Ecto neural progenitor cell (in vitro differentiated cells): ENCODE results near the gene TARP.
"Not testable (repeated sequence)": the region's sequence is repeated elsewhere in the genome, so short reads cannot be mapped to it uniquely, and the experiment has no call there.

Experiments used
- DNase-seq: peaks from one replicate; pipeline ENCODE4 v3.0.0-alpha.2; 2018; ENCODE audit warnings: low spot score

Gene TARP

DNA sequence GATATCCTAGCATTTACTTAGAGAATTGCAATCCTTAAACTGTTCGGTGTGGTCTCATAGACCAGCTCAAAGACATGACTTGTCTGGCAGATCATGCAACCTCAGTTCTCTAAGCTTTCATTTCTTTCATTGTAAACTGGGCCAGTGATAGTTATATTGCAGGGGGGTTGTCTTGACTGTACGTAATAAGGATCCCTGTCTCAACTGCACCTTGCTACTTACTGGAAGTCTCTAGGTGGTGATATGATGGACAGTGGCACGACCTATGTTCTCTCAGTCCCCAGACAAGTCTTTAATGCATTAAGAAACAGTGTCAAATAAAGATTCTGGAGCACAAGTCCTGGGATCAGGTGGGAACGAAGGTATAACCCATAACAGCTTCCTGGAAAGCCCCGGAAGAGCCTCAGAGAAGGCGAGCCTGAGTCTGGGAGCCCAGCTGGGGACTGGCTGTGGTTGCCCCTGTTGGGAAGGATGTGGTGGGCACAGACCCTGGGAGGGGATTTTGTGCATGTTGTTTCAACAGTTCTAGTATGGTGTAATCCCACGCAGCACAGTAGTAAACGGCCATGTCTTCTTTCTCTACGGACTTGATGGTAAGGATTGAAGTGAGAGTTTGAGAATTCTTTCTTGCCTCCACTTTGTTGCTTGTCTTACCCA lies 26.0 kb upstream of the TARP start:
- no peak for DNase-seq

DNA sequence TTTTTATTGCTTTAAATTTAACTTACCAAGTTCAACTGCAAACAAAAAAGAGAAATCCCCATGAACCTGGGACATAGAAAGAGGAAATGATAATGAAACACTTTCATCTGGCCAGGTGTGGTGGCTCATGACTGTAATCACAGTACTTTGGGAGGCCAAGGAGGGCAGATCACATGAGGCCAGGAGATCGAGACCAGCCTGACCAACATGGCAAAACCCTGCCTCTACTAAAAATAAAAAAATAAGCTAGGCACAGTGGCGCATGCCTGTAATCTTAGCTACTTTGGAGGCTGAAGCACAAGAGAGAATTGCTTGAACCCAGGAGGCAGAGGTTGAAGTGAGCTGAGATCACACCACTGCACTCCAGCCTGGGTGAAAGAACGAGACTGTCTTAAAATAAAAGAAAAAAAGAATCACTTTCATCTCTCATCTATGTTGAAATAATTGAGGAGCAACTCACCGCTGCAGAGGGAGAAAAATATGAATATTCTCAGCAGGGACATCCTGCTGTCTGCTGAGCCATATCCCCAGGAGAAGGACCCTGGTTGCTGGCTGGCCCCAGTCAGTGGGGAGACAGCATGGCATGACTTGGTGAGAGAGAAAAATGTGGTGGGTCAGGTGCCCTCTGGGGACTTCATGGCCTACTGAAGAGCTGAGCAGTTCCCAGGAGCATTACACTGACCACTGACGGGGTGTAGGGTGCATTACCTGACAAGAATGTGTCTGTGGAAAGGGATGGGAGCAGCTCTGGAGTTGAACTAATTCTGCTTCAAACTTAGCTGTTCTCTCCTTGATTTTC lies 22.8 kb upstream of the TARP start:
- DNase-seq, result no peak

DNA sequence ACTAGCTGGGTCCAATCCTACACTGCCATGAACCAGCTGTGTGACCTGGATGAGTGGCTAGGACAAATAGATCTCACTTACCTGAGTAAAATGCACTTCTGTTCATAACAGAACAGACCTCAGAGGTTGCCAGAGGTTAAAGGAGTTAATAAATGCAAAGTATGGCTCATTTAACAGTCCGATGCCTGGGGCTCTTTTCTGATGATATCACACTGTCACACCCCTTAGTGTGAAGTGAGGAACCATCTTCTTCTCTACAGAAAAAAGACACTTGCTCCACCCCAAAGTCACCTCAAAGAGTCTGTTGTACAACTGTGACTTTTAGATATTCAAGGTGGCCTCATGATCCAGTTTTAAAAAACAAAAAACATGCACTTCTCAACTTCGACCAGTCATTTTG lies 21.5 kb upstream of the TARP start:
- DNase-seq, result no peak

DNA sequence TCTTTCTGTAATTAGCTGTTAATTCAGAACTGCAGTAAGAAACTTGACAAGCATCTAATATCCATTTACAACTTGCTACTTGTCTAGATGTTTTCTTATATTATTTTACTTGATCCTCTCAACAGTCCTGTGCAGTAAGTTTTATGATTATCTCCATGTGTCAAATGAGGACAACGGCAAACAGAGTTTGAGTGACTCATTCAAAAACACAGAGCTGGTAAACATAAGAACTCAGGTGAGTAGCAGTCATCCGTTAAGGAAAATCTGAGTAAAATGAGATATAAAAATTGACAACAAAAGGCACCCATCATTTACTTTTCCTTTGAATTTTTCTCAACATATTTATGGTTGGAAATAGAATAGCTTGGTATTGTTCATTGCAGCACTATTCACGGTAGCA lies 19.0 kb upstream of the TARP start:
- DNase-seq, result no peak

DNA sequence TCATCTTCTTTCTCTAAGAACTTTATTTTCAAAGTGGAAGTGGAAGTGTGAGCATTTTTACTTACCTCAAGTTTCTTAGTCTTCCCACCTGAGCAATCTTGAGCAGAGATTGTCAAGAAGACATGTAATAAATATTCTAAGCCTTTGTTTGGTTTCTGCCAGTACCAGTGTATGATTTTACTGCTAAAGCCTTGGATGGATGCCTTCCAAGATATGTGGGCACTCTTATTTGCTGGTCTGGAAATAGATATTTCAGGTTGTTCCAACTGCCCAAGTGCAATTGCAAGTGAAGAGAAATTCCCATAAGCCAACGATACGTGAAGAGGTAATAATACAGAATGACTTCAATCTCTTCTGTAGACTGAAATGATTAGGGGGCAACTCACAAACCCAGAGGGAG lies 18.2 kb upstream of the TARP start:
- DNase-seq, result no peak

DNA sequence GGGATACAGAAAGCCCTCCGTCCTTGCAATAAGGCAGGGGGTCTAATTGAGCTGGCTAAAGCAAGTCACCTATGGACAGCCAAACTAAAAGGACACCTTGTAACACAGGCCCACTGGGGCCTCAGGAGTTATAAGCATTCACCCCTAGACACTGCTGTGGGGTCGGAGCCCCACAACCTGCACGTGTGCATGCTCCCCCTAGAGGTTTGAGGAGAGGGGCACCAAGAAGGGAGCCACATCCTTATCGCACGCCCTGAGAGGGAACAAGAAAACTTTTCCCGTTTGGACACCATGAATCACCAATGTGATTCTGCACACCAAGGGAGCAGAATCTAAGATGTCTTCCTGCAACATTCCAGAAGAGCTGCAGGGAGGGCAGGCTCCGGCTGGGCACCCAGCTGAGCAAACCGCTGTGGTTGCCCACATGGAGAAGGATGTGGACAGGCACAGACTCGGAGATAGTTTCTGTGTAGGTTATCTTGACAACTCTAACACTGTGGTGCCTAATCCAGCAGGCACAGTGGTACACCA lies 17.7 kb upstream of the TARP start:
- DNase-seq, result no peak

DNA sequence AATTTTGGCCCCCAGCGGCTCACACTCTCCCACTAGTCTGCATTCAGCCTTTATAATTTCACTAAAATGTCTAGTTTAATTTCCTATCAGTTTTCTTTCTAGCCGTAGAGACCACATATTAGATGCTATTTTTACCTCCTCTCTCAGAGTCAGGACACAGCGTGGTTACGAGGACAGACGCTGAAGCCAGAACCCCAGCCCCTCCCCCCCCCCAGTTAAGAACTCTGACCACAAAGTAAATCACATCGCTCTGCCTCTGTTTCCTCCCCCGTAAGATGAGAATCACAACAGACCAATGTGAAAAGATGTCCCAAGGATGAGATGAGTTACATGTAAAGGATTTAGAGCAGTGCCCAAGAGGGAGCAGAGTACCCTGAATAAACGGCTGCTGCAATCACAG lies 11.1 kb upstream of the TARP start:
- DNase-seq, result no peak

DNA sequence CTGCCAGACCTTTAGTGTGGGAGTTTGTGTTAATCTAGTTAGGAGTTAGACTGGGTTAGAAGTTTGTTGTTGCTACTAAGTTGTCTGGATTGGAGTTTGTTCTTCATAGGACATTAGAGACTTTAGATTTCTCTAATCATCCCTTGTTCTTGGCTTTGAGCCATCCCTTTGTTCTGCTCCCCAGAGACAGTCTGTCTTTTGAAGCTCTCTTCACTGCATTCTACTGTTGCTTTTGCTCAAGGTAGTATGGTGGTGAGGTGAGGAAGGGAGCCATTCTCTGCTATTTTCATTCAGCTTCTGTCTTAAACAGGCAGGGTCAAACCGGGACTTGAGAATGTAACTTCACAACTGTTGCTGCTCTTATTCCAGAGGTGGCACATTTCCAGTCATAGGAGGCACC lies 10.4 kb upstream of the TARP start:
- no peak for DNase-seq

DNA sequence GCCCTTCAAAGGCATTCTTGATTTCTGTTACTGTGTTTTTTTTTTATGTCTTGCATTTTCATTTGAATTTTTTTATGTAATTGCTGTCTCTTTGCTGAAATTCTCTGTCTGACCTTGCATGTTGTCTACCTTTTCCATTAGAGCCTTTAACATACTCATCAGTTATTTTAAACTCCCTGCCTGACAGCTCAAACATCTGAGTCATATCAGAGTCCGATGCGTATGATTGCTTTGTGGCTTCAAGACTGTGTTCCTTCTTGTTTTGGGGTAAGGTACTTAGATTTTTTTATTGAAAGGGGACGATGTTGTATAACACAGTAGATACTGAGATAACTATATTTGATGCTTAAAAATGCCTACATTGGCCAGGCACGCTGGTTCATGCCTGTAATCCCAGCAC lies 9.7 kb upstream of the TARP start:
- DNase-seq, result no peak

DNA sequence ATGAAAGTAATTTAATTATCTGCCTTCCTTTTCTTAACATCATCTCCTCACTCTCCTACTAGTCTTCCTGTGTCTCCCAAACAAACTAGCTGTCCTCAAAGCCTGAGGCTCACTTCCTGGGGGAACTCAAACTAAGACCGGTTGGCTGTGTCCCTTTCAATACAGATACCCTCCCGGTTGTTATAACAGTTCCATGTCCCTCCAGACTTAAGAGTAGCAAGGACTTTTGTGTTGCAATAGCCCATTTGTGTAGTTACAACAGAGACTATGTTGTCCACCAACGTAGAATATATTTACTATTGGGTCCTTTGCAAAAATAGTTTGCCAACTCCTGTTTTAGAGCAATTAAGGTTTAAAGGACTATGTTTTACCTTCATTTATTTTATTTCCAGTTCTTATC lies 8.6 kb upstream of the TARP start:
- DNase-seq, result no peak

DNA sequence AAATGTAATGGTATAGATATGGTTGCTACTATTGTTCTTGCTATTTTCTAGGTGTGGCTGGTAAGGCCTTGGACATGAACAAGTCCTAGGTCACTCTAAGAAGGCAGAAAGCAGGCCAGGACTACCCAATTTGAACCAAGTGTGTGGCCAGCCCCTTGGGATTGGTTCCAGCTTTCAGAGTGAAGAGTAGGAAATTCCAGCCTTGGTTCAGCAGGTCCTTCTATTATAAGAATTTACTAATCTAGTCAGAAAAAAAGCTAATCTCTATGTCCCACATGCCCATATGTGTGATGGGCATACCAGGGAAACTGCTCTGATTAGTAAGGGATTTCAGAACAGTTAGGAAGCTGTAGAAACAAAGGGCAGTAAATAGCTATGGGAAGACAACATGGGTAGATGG lies 7.8 kb upstream of the TARP start:
- no peak for DNase-seq

DNA sequence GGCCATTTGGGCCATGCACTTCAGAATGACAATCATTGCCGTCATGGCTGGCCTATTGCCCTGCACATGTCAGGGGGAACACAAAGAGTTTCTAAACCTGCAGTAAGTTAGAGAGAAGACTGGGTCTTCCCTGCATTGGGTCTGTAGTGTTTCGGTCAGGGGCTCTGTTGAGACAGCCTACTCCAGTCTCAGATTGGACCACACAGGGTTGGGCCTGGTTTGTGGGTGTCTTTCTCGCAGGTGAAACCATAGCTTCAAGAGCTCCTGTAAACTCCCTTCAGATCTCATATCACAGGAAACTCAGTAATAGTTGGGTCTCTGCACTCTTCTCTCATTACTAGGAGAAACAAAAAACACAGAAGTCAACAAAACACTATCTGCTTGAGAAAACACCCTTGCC lies 7.3 kb upstream of the TARP start:
- no peak for DNase-seq

DNA sequence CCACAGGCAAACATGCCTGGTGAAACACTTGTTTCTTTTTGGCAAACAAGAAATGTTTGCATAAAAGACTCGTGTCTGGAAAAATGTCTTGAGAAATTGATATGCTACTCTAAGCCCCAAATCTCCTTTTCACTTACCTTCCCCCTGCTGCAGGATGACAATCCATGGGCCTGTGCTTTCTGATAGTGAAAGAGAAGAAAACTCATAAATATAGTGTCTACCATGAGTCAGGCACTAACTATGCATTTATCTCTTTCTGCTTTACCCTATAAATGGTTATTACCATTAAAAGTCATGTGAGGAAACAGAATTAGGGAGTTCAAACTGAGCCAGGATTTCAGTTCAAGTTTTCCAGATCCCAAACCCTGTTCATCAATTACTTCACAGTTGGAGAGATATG lies 6.6 kb upstream of the TARP start:
- DNase-seq, result no peak

DNA sequence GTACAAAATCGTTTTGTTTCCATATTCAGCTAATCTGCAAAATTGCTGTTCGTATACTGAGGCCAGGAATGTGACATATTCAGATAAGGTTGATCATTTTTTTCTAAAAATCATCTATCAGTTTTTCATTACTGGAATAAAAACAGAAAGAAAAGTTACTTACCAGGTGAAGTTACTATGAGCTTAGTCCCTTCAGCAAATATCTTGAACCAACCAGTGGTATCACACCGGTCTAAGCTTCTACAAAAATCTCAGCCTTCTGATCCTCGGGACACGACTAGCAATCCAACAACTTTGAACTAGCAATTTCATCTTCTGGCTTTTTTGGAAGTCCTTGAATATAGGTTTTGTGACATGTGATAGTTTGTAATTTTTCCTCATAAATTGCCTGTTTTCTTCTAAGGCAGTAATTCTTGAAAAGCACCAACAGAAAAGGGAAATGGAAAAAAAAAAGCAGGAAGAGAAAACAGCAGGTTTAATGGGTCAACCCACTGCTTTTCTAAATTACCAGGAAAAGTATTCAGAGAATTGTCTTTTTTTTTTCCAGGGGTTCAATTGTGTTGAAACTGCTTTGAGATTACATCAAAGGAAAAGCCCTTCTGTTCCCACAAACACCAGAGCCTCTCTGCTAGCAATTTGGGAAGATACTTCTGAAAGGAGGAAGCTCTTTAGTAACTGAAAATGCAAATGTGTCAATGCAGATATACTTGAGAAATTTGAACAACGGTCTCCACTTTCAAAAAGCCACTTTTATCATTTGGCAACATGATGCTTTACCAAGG lies 2.9 kb upstream of the TARP start:
- DNase-seq, result no peak

DNA sequence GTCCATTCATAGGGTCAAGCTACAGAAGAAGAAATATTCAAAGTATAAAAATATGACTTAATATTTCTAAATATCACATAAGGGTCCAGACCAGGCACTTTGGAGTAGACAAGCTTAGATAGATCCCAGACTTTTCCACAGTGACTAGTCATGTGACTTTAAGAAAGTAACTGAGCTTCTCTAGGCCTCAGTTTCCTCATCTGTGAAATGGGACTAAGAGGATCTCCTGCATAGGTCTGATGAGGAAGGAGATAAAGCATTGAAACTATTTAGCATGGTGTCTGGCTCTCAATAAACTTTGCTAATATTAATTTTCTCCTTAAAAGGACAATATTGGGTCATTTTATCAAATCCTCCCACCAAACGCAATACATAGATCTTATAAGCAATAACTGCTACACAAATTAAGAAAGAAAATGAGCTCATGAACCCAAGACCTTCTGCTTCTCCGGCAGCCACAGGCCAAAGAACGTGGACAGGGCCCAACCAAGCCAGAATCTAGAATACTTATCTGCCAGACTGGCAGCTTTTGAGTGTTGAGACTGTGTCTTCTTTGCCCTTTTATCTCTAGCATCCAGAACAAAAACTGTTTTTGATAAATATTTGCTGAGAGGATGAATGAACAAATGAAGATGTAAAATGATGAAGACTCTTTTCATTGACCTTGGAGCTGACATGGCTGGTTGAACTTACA lies 1.6 kb upstream of the TARP start:
- no peak for DNase-seq

DNA sequence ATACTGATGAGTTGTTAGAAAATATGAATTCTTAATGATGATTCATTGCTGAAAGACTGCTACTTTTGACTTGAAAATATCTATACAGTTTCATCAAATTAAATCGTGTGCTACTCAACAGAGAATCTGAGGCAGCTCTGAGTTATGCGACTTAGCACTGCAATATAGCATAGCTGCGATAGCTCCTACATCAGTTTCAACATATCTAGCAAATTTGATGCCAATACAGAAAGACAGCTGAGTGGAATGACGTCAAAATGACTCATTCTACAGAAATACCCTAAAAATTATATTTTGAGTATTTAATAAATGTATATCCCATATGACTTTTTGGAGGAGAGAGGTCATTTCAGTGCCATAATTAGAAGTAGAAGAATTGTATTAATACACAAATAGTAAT lies 1.1 kb upstream of the TARP start:
- no peak for DNase-seq

DNA sequence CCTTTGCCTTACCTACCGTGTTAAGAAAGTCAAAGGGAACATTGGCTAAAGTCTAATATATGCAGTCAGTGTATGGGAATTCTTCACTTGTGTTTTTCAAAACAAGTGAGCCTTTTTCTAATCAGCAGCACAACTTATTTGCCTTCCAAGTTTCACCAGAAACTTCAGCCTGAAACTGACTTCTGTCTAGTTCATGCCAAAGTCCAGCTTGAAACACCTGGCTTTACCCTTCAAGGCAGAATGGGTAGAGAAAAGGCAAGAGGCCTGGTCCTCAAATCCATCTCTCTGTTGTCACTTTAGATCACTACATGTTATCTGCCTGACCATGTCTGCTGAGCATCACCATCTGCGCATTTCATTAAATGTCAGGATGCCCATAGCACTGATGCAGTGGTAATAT lies 3.0 kb downstream of the TARP start:
- not testable (repeated sequence) for DNase-seq

DNA sequence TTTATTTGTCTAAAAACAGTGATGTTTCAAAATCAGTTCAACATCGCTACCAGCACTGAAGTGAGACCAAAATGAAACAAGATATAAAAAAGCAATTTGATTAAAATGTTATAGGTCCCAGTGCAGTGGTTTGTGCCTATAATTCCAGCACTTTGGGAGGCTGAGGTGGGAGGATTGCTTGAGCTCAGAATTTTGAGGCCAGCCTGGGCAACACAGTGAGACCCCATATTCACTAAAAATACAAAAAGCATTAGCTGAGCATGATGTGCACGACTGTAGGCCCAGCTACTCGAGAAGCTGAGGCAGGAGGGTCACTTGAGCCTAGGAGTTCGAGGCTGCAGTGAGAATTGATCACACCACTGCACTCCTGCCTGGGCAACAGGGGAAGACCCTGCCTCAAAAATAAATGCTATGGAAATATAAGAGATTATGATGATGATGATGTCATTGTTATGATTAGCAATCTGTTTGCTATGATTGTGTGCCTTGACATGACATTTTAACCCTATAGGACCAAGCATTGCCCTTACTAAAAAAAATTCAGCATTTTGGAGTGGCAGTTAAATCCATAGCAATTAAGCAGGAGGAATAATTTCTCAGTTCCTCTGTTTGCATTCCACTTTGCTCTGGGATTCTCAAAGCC lies 3.6 kb downstream of the TARP start:
- not testable (repeated sequence) for DNase-seq

DNA sequence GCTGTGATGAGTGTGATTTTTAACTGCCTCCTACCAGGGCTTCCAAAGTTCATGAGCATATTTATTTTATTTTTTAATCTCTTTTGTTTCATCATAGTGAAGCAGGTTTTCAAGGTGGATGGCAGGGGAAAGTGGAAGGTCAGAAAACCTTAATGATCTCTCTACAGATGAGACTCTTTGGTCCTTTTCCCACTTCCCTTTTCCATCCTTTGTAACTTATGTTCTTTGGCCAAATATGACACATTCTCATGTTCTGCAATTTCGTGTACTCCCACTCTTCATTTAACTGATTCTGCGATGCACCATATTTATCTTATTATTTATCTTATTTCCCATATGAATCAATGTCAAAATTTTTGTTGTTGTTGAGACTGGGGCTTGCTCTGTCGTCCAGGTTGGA lies 7.5 kb downstream of the TARP start:
- DNase-seq, result not testable (repeated sequence)

DNA sequence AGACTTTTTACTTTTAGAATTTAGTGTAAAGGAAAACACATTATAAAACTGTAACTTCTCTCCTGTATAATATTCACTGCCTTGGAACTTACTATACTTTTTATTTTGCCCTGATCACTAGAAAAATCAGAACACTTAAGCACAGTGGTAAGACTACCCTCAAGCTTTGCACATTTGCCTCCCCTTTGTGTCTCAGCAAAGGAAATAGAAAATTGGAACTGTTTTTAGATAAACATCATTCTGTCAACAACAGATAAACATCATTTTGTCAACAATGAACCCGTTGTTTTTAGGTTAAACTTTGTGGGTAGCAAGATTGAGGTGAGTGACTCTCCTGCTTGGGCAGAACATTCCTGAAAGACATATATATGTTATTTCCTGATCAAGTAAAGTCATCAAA lies 8.8 kb downstream of the TARP start:
- DNase-seq, result not testable (repeated sequence)

DNA sequence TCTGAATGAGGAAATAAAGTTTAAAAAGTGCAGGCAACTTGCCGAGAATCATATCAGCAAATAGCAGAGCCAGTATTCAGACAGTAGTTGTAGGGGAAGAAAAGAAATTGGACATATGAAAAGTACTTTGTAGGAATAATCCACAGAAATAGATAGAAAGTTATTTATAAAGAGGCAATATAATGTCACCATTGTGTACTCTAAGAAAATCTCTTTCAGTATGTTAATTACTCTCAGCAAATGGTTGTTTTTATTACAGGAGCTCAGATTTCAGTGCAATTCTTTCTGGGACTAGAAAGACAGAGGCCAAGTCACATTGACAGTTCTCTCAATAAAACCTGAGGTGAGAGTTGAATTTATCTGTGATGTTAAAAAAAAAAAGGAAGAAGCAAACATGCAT lies 10.2 kb downstream of the TARP start:
- not testable (repeated sequence) for DNase-seq

DNA sequence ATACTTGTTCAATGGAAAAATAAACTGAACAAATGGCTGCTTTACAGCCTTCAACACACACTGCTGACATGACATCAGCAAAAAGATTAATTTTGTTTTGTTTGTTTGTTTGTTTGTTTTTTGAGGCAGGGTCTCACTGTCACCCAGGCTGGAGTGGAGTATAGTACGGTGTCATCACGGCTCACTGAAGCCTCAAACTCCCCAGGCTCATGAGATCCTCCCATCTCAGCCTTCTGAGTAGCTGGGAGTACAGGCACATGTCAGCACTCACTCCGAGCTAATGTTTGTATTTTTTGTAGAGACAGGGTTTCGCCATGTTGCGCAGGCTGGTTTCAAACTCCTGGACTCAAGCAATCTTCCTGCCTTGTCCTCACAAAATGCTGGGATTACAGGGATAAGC lies 10.9 kb downstream of the TARP start:
- no peak for DNase-seq
